MM.1S (cell line): ENCODE measurements around the gene ZFR.

ENCODE experiments used
- EZH2 ChIP-seq: fragments of 300-600 bp; sonication (generic); optimal IDR thresholded peaks from 2 replicates; pipeline ENCODE3; 2017; ENCODE audit warnings: low read depth, mild to moderate bottlenecking, antibody characterized with exemption, low read length, mixed read lengths
- EZH2phosphoT487 ChIP-seq: fragments of 300-600 bp; sonication (generic); IDR thresholded peaks from 2 replicates; pipeline ENCODE4 v1.6.1; 2018; ENCODE audit warnings: antibody characterized with exemption, low read length
- TF ChIP-seq, protein P1 (sequence below): fragments of 300-600 bp; sonication (generic); IDR thresholded peaks from 2 replicates; pipeline ENCODE4 v1.5.1; 2016; ENCODE audit warnings: antibody characterized with exemption, low read length, mixed read lengths

- TF ChIP-seq EZH2 (no peak), EZH2phosphoT487 (no peak)
- TF ChIP-seq, protein P1, sequence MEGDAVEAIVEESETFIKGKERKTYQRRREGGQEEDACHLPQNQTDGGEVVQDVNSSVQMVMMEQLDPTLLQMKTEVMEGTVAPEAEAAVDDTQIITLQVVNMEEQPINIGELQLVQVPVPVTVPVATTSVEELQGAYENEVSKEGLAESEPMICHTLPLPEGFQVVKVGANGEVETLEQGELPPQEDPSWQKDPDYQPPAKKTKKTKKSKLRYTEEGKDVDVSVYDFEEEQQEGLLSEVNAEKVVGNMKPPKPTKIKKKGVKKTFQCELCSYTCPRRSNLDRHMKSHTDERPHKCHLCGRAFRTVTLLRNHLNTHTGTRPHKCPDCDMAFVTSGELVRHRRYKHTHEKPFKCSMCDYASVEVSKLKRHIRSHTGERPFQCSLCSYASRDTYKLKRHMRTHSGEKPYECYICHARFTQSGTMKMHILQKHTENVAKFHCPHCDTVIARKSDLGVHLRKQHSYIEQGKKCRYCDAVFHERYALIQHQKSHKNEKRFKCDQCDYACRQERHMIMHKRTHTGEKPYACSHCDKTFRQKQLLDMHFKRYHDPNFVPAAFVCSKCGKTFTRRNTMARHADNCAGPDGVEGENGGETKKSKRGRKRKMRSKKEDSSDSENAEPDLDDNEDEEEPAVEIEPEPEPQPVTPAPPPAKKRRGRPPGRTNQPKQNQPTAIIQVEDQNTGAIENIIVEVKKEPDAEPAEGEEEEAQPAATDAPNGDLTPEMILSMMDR, result no peak
Measured at GRCh38 chr5:32312595-32313332, 131.8 kb downstream of the ZFR start, which contains the start of gene MTMR12.
